ENCODE measurements around the gene SPDYE3.
"Not testable (repeated sequence)": the region's sequence is repeated elsewhere in the genome, so short reads cannot be mapped to it uniquely, and the experiment has no call there.

The SPDYE3 gene

GRCh38 chr7:100344560-100345287 is 37.2 kb downstream of the SPDYE3 start:
- H3K79me2 ChIP-seq (ENCODE audit: insufficient read depth, low read depth) = peaks cover 19% of the 10 kb centered on the region; the same call in 1 of the 2 replicates

GRCh38 chr7:100345288-100345672 is 37.8 kb downstream of the SPDYE3 start:
- H2AFZ ChIP-seq (ENCODE audit: low read depth); H3K9ac ChIP-seq; H3K27ac ChIP-seq; H3K4me3 ChIP-seq (IDR thresholded peaks at IDR 0.05; ENCODE audit: insufficient read depth, low read depth, low read length); H3K27me3 ChIP-seq (ENCODE audit: insufficient read depth, low read depth): not testable (repeated sequence)
- TF ChIP-seq CTCF (conservative IDR thresholded peaks at IDR 0.05; ENCODE audit: low read depth, low read length) = peak; percentile 25; the same call in 1 of the 2 replicates
- Histone ChIP-seq H3K4me1 (ENCODE audit: low read depth, poor library complexity, severe bottlenecking) (peaks cover 43% of the 10 kb centered on the region), H4K20me1 (ENCODE audit: insufficient read depth) (peaks cover 11% of the 10 kb centered on the region; the same call in 1 of the 2 replicates), H3K4me2 (0 out of 2 replicates have a peak overlapping the region, but pooled peaks have one; percentile 24), H3K79me2 (ENCODE audit: insufficient read depth, low read depth) (peaks cover 19% of the 10 kb centered on the region; the same call in 1 of the 2 replicates), H3K36me3 (ENCODE audit: insufficient read depth) (peaks cover 10% of the 10 kb centered on the region)

More at GRCh38 chr7:100344560-100345287, 37.2 kb downstream of the SPDYE3 start:
- TF ChIP-seq CTCF (conservative IDR thresholded peaks at IDR 0.05; ENCODE audit: low read depth, low read length) = peak; percentile 73
- not testable (repeated sequence) for H2AFZ ChIP-seq (ENCODE audit: low read depth); H3K4me3 ChIP-seq (IDR thresholded peaks at IDR 0.05; ENCODE audit: insufficient read depth, low read depth, low read length); H3K9ac ChIP-seq; H3K27me3 ChIP-seq (ENCODE audit: insufficient read depth, low read depth)
- Histone ChIP-seq H3K27ac (peak overlapping the region; percentile 55), H3K4me2 (peak overlapping the region; percentile 32), H3K36me3 (ENCODE audit: insufficient read depth) (peaks cover 10% of the 10 kb centered on the region), H4K20me1 (ENCODE audit: insufficient read depth) (peaks cover 11% of the 10 kb centered on the region; the same call in 1 of the 2 replicates), H3K4me1 (ENCODE audit: low read depth, poor library complexity, severe bottlenecking) (peaks cover 43% of the 10 kb centered on the region)

- Histone ChIP-seq H4K20me1 (ENCODE audit: insufficient read depth) (peaks cover 11% of the 10 kb centered on the region; the same call in 1 of the 2 replicates), H3K79me2 (ENCODE audit: insufficient read depth, low read depth) (peaks cover 18% of the 10 kb centered on the region; the same call in 1 of the 2 replicates), H3K36me3 (ENCODE audit: insufficient read depth) (peaks cover 10% of the 10 kb centered on the region), H3K9ac (no peak overlapping the region), H2AFZ (ENCODE audit: low read depth) (no peak overlapping the region), H3K27ac (no peak overlapping the region), H3K27me3 (ENCODE audit: insufficient read depth, low read depth) (no peaks in the 10 kb centered on the region), H3K4me2 (no peak overlapping the region), H3K4me1 (ENCODE audit: low read depth, poor library complexity, severe bottlenecking) (peaks cover 33% of the 10 kb centered on the region), H3K4me3 (IDR thresholded peaks at IDR 0.05; ENCODE audit: insufficient read depth, low read depth, low read length) (no peak overlapping the region)
- TF ChIP-seq CTCF (conservative IDR thresholded peaks at IDR 0.05; ENCODE audit: low read depth, low read length) = no peak
Observed at GRCh38 chr7:100346921-100347320, 39.4 kb downstream of the SPDYE3 start.

- peaks cover 16% of the 10 kb centered on the region for H3K4me1 ChIP-seq (ENCODE audit: low read depth, poor library complexity, severe bottlenecking)
- H4K20me1 ChIP-seq (ENCODE audit: insufficient read depth) = peaks cover 6% of the 10 kb centered on the region; the same call in 1 of the 2 replicates
- no peak overlapping the region for H3K4me2 ChIP-seq
- H3K4me3 ChIP-seq (IDR thresholded peaks at IDR 0.05; ENCODE audit: insufficient read depth, low read depth, low read length) = no peak overlapping the region
- H3K27ac ChIP-seq = no peak overlapping the region
- H2AFZ ChIP-seq (ENCODE audit: low read depth) = no peak overlapping the region
- H3K36me3 ChIP-seq (ENCODE audit: insufficient read depth) = peaks cover 10% of the 10 kb centered on the region
- TF ChIP-seq CTCF (conservative IDR thresholded peaks at IDR 0.05; ENCODE audit: low read depth, low read length) = no peak
- no peak overlapping the region for H3K9ac ChIP-seq
- no peaks in the 10 kb centered on the region for H3K27me3 ChIP-seq (ENCODE audit: insufficient read depth, low read depth)
- peaks cover 9% of the 10 kb centered on the region; the same call in 1 of the 2 replicates for H3K79me2 ChIP-seq (ENCODE audit: insufficient read depth, low read depth)
Observed at GRCh38 chr7:100348805-100349204, 41.3 kb downstream of the SPDYE3 start.

All from KMS-11 (cell line).